HG02938 (cell line): ENCODE results near the gene EIF3A.

Experiments used
- ATAC-seq: cut with Tn5 transposase; IDR thresholded peaks from one replicate; pipeline ENCODE4 v1.9.1; 2021; ENCODE audit warnings: mild to moderate bottlenecking, moderate library complexity; ENCODE audit not compliant: unreplicated experiment

The EIF3A gene

DNA sequence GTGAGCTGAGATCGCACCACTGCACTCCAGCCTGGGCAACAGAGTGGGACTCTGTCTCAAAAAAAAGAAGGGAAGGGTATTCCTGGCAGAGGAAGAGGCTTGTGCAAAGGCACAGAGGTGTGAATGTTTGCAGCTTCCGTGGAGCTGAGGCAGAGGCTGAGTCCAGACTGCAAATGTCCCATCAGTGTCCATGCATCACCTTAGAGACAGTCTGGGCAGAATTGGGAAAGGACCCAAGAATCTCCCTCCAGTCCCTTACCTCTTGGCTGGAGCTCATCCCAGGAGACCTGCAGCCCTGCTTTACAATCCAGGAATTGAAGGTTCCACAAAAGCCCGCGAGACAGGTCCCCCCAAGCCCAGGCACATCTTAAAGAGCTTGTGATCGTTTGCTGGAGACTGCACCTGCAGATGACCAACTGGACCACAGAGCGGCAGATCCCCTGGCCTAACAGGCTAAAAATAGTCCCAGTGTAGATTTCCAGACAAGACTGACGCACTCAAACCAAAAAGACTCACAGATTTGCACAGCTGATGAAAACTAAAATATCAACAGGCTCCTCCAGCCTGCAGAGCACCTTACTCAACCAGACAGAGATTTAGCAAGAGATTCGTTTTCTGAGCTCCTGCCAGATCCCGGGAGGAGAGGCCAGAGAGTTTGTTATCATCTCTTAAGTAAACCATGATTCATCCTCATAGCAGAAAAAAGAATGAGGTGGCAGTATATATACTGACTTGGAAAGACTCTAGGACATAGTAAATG is 74.0 kb downstream of the EIF3A start:
- ATAC-seq, result no peak

DNA sequence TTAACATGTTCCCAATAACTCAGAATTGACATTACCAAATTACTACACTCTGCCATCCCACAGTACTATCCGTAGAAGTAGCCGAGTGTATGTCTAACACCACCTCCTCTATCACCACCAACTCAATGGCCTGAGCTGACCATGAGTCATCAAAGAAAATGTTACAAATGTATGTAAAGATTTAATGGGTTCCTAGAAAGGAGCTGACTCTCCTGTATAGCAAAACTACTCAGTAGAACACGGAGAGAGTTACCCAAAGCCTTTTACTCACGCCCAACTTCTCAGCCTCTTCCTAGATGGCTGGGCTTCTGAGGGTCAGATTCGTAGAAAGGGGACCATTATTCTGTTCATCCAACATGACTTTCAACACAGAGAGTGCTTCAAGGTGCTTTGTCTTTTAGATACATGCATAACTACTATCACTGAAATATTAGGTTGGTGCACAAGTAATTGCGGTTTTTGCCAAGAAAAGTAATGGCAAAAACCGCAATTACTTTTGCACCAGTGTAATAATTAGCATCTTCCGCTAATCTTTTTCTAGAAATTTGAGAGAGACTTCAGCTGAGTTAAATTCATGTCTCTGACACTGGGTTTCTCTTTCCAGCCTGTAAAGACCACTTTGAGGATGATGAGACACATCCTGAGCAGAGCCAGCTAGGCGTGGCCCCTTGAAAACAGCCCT is 75.1 kb downstream of the EIF3A start:
- ATAC-seq, result no peak

DNA sequence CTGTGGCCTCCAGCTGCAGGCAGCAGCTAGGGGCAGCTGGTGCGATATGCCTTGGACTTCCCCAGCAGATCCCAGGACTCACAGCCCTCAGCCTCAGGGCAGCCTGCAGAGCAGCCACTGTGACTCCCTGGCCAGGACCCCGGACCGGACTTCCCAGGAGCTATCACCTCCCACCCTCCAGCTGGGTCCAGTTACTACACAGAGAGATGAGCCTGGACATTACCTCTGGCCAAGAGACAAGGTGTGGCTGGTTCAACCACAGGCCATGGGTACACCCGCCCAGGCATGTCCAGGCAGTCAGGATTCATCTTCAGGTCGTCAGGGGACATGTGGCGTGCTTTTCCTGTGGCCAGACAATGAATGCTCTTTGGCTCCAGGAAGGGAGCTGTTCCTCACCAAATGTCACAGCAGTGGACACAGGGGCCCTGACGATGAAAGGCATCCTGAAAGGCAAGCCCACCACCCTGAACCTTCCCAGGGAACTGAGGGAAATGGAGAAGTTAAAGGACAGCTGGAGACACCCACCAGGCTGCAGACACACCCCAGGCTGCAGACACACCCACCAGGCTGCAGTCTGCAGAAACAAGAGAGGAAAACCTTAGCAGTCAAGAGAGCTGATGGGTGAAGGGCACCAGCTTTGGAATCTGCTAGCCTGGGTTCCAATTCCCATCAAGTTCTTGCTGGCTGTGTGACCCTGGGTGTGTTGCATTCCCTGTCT is 76.9 kb downstream of the EIF3A start:
- no peak for ATAC-seq

DNA sequence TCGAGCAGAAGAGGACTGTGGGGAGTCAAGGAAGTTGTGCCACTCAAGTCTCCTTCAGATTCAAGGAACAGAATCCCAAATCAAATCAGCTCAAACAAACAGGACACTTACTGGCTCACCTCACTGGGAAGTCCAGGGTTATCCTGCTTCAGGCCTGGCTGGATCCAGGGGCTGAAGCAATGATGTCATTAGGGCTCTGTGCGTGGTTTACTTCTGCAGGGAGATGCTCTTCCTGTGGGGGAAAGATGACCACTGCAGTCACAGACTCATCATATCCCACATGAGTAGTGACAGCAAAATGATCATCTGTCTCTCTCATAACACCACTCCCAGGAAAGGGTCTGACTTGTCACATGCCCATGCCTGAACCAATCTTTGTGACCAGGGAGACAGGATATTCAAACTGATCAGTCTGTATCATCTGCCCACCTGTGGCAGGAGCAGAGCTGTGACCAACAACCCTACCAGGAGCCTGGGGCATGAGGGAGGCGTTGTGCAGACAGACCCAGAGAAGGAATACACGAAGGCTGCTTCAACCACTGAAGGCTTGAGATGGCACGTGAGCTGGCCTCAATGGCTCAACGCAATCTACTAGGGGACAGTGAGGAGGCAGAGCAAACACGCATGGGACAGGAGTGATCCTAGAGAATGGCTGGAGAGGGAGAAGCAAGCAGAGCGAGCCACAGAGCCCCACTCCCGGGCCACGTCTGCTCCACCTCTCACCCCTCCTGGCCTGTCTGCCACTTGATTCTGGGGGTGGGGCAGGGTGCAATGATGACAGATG is 78.7 kb downstream of the EIF3A start:
- no peak for ATAC-seq

DNA sequence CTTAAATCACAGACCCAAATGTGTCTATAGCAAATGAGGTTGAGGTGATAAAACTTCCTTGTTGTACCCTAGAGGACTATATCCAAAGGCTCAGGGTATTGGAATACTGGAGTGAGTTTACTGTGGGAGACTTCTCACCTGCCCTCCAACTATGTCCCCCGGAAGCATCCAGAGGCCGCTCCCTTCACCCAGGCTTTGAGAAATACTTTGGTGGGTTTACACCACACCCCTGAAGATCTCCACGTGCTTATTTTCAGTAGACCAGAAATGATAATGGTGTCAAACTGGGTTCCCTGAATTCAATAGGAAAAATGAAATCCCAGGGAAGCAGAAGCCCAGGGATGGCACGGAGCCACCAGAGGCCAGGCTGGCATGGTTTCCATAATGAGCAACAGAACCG is 82.4 kb downstream of the EIF3A start:
- no peak for ATAC-seq

DNA sequence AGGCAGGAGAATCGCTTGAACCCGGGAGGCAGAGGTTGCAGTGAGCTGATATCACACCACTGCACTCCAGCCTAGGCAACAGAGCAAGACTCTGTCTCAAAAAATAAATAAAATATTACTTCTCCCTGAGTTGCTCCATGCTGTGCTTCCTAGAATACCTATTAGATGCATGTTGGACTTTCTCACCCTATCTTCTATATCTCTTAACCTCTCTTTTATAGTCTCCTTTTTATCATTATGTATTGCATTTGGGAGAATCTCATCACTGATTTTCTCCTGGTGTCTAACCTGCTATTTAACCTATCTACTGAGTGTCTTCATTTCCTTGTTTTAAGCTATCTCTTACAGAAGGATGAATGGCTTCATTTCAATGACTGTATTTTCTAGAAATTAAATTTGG is 83.2 kb downstream of the EIF3A start:
- no peak for ATAC-seq

DNA sequence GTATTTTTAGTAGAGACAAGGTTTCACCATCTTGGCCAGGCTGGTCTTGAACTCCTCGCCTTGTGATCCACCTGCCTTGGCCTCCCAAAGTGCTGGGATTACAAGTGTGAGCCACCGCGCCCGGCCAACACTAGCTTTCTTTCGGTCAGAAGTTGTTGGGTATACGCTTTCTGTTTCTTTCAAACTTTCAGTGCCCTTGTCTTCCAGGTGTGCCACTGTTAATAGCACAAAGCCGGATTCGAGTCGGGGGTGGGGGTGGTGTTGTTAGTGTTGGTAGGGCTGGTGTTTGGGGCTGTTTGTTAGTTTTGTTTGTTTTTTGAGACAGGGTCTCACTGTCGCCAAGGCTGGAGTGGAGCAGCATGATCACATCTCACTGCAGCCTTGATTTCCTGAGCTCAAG is 84.9 kb downstream of the EIF3A start:
- ATAC-seq, result no peak

DNA sequence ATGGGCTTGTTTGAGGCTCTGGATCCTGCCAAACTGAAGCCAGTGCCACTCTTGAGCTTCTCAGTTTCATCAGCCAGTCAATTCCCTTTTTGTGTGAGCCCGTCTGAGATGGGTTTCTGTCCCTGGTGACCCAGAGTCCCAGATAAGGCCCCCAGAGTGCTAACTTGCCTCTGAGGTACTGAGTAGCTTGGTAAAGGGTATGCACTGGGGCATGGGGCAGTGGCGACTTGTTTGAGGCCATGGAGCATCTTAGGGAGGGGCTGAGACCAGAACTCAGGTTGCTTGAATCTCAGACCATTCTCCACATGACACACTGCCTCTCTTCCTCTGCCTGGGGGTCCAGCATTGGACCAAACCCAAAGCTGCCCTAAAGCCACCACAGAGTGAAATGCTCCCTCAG is 86.3 kb downstream of the EIF3A start:
- no peak for ATAC-seq

DNA sequence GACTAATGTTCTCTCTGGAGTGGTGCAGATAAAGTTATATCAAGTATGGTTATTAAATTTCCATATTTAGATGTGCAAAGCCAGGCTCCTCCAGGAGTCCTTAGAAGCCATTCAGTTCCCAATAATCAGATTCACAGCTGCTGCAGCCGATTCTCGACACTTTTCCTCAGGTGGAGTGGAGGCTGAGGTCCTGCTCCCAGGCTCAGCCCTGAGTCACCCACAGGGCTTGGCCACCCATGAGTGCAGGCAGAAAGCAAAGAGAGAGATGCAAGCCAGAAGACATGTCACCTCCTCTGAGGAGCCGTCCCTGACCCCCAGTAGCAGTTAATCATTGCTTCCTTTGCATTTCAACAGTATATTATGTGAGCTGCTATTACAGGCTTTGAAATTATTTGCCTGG is 87.4 kb downstream of the EIF3A start:
- ATAC-seq, result no peak

DNA sequence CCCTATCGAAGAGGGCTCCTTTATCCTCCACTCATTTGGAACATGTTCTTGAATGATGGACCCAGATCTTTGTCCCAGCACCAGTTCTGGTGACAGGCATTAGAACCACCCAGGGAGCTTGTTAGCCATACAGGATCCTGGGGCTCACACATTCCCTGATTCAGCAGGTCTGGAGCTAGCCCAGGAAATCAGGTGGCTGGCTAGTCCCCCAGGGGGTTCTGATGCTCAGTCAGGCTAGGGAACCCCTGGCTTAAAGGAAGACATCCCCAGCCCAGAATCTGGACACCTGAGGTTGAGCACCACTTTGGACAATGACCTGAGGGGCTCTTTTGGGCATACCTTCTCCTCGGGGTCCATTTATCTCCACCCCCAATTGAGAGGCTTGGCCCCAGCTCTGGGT is 88.1 kb downstream of the EIF3A start:
- no peak for ATAC-seq

DNA sequence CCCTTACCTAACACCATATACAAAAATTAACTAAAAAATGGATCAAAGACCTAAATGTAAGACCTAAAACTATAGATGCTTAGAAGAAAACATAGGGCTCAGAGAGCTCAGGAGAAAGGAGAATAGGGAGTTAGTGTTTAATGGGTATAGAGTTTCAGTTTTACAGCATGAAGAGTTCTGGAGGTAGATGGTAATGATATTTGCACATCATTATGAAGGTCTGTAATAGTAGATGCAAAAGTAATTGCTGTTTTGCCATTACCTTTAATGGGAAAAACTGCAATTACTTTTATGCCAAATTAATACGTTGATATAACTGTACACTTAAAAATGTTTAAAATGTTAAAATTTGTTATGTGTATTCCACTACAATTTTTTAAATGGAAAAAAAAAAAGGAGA is 90.3 kb downstream of the EIF3A start:
- no peak for ATAC-seq

DNA sequence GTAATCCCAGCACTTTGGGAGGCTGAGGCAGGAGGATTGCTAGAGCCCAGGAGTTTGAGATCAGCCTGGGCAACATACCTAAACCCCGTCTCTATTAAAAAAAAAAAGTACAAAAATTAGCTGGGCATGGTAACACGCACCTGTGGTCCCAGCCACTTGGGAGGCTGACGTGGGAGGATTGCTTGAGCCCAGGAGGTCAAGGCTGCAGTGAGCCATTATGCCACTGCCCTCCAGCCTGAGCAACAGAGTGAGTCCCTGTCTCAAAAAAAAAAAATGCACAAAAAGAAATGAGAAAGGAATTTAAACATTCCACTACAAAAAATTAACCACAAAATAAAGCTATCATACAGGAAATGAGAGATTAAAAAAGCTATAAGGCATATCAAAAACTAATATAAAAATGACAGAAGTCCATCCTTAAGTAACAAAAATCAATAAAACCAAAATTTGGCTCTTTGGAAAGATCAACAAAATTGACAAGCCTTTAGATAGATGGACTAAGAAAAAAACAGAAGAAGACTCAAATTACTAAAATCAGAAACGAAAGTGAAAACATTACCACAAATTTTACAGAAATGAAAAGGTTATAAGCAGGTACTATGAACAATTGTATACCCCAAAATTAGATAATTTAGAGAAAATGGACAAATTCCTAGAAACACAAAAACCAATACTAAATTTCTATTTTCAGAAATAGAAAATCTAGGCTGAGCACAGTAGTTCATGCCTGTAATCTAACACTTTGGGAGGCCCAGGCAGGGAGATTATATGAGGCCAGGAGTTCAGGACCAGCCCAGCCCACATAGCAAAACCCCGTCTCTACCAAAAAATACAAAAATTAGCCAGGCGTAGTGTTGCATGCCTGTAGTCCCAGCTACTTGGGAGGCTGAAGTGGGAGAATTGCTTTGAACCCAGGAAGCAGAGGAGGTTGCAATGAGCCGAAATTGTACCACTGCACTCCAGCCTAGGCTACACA is 93.5 kb downstream of the EIF3A start:
- peak; percentile 80 for ATAC-seq

DNA sequence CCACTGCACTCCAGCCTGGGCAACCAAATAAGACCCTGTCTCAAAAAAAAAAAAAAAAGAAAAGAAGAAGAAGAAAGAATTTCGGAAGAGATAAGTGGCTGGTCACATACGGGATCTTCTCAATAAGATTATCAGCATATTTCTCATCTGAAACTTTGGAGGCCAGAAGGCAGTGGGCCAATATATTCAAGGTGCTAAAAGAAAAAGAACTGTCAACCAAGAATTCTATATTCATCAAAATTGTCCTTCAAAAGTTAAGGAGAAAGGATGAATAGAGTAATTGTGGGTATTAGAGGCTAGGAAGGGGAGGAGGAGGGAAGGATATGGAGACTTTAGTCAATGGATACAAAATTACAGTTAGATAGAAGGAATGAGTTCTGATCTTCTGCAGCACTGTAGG is 95.0 kb downstream of the EIF3A start:
- ATAC-seq, result no peak
